HG03196 (cell line): ENCODE results near the gene SMYD3.
"Not testable (repeated sequence)": the region's sequence is repeated elsewhere in the genome, so short reads cannot be mapped to it uniquely, and the experiment has no call there.

Experiments
- ATAC-seq: cut with Tn5 transposase; IDR thresholded peaks from one replicate; pipeline ENCODE4 v1.9.1; 2021; ENCODE audit not compliant: unreplicated experiment

SMYD3 gene

GRCh38 chr1:246364415-246364941, 142.6 kb downstream of the SMYD3 start:
- peak; percentile 63 for ATAC-seq

DNA sequence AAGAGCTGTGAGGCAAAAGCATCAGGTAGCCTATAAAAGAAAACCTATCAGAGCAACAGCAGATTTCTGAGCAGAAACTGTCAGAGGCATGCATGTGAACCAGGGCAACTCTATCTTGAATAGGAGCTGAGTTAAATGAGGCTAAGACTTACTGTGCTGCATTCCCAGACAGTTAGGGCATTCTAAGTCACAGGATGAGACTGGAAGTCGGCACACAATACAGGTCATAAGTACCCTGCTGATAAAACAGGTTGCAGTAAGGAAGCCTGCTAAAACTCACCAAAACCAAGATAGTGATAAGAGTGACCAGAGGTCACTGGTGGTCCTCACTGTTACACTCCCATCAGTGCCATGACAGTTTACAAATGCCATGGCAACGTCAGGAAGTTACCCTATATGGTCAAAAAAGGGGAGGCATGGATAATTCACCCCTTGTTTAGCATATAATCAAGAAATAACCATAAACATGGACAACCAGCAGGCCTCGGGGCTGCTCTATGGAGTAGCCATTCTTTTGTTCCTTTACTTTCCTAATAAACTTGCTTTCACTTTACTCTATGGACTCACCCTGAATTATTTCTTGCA, 150.0 kb downstream of the SMYD3 start:
- ATAC-seq = not testable (repeated sequence)

DNA sequence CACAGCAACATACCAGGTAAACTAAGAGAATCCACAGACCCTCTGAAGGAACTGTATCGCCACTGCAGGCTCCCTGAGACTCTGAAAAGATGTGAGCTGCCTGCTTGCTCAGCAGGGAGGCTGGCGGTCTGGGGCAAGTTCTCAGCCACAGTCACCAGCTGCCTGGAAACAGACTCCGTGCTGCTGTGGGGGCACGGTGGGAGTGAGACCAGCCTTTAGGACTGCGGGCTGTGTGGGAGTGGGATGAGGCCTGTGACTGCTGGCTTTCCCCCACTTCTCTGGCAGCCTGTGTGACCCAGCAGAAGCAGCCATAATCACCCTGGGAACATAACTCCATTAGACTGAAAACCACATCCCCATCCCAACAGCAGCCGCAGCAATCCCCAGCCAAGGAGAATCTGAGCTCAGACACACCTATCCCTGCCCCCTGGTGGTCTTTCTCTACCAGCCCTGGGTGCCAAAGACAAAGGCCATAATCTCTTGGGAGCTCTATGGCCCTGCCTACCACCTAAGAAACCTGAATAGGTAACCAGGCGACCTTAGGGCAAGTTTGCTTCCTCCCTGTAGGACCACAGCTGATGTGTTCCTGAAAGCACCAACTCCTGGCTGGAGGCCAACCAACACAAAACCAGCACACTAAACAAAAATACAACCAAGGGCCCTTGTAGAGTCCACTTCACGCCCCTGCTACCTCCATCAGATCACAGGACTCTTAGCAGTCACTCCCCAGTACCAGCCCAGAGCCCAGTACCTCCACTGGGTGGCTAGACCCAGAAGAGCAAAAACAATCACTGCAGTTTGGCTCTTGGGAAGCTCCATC, 151.5 kb downstream of the SMYD3 start:
- no peak for ATAC-seq

- no peak for ATAC-seq
Measured at GRCh38 chr1:246351721-246352120, 155.4 kb downstream of the SMYD3 start.

- no peak for ATAC-seq
Measured at GRCh38 chr1:246350745-246351144, 156.3 kb downstream of the SMYD3 start.

- no peak for ATAC-seq
Measured at GRCh38 chr1:246343937-246344336, 163.1 kb downstream of the SMYD3 start.

GRCh38 chr1:246343251-246343650, 163.8 kb downstream of the SMYD3 start:
- peak; percentile 69 for ATAC-seq

DNA sequence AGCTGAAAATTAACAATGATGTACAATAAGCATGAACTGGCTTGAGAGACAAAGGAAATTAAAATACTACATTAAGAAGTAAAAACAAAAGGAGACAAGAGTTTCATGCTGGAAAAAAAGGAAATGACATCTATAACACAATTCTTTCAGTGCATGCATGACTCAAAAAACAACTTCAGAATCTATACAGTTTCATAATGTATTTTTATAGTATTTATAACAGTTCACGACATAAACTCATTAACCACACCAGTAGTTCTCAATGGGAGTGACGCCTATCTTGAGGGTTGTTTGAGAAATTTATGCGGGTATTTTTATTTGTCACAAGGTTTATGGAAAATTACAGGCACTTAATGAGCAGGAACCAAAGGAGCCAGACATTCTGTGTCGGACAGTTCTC, 168.5 kb downstream of the SMYD3 start:
- ATAC-seq = no peak

- ATAC-seq = no peak
Measured at GRCh38 chr1:246338098-246338497, 169.0 kb downstream of the SMYD3 start.

DNA sequence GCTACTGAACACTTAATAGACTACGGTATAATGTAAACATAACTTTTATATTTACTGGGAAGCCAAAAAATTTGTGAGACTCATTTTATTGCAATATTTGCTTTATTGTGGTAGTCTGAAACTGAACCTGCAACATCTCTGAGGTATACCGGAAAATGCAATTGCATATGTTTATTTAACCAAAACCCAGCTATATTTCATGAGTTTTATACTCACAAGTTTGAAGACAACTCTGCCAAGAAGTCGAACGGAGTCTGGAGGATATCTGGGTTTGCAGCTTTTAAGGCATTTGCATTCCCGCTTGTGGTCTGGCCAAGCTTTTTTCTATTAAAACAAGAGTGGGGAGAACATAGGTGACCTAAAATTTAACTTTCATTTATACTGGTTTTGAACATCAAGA, 171.9 kb downstream of the SMYD3 start:
- no peak for ATAC-seq

DNA sequence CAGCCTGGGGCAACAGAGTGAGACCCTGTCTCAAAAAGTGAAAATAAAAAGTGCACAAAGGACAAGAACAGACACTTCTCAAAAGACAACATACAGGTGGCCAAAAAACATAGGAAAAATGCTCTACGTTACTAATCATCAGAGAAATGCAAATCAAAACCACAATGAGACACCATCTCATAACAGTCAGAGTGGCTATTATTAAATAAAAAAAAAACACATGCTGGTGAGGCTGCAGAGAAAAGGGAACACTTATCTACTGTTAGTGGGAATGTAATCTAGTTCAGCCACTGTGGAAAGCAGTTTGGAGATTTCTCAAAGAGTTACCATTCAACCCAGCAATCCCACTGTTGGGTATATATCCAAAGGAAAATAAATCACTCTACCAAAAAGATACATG, 173.2 kb downstream of the SMYD3 start:
- no peak for ATAC-seq

DNA sequence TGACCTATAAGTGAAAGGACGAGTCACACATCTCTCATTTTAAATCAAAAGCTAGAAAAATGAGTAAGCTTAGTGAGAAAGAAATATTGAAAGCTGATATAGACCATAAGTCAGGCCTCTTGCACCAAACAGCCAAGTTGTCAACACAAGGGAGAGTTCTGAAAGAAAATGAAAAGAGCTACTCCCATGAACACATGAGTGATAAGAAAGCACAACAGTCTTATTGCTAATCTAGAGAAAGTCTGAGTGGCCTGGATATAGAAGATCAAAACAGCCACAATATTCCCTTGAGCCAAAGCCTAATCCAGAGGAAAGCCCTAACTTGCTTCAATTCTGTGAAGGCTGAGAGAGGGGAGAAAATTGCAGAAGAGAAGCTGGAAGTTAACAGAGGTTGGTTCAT, 175.0 kb downstream of the SMYD3 start:
- no peak for ATAC-seq

DNA sequence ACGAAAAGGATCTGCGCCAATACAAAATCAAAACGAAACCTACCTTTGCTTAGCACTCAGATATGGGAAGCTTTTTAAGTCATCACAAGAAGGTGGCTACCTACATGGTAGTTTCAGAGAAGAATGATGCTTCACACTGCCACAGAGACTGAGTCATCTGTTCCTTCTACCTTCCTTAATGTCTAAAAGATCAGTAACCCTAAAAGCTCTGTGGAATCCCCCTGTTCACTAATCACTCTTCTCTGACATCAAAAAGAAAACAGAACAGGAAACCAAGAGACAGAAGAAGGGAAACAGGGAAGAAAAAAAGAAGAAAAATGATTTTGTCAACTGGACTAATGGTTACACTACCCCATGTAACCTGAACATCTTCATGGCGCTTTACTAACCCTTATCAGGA, 177.2 kb downstream of the SMYD3 start:
- ATAC-seq = peak; percentile 100

- not testable (repeated sequence) for ATAC-seq
Measured at GRCh38 chr1:246329292-246329691, 177.8 kb downstream of the SMYD3 start.

DNA sequence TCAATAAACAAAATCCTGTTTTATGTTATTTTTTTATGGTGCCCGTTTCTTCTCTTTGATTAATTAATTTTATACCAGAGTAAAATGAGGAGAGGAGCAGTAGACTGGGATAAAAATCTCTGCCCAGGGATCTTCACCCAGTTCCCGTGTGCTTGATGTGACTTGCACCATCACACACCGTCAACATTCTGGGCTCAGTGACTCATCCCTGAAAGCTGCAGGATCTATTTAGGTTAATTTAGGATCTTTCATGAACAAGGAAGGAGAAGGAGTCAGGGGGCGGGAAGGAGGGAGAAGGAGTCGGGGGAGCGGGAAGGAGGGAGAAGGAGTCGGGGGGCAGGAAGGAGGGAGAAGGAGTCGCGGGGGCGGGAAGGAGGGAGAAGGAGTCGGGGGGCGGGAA, 182.4 kb downstream of the SMYD3 start:
- no peak for ATAC-seq

GRCh38 chr1:246324033-246324432, 183.0 kb downstream of the SMYD3 start:
- ATAC-seq = not testable (repeated sequence)

- ATAC-seq = no peak
Measured at GRCh38 chr1:246320286-246320685, 186.8 kb downstream of the SMYD3 start.

DNA sequence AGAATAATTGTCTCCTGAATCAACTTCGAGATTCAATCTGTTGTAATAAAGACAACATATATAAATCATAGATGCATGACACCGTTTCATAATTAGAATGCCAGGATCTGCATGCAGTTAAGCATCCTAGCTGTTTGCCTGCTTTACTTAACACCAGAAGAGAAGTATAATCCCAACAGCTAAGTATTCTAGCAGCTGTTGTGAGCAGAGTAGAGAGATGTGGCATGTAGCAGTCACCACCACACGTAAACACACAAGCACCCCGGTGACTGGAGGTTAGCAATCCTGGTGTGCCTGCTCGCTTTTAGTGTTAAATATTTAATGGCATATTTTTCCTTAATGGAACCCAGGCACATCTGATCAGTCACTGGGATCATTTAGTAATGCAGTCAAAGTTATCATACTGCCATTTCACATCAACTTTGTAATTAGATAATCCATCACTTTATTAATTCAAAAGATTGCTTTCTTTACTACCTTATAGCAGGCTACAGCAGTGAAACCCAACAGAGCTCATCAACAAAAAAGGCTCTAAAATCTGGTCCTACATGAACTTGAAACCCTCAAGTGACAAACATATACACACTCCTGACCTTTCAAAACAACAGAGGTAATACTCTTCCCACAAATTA, 187.9 kb downstream of the SMYD3 start:
- no peak for ATAC-seq

- no peak for ATAC-seq
Measured at GRCh38 chr1:246318622-246319021, 188.5 kb downstream of the SMYD3 start.

DNA sequence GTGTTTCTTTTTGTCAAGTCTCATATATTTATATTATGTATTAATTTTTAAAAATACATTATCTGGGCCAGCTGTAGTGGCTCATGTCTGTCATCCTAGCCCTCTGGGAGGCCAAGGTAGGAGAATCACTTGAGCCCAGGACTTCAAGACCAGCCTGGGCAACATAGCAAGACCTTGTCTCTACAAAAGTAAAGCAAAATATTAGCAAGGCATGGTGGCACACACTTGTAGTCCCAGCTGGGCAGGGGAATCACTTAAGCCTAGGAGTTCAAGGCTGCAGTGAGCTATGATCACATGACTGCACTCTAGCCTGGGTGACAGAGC, 189.1 kb downstream of the SMYD3 start:
- ATAC-seq = no peak

DNA sequence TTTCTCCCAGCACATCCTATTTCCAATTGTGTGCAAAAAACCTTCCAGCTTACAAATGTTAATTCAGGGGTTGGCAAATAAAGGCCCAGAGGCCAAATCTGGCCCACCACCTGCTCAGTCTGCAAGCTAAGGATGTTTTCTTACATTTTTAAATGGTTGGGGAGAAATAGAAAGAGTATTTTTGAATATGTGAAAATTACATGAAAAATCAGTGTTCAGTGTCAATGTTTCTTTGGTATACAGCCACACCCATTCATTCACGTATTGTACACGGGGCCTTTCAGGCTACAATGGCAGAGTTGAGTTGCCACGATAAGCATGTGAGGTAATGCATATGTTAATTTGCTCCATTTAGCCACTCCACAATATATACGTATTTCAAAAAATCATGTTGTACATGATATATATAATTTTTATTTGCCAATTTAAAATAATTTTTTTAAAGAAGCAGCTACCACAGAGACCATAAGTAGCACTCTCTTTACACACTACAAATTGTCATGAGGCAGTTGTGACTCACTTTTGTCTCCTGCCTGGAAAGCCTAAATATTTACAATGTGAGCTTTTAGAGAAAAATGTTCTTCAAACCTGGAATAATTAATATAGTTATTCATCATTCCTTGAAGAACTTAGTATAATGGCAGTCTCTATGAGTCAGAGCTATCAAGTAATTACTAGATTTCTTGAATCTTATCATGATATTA, 189.6 kb downstream of the SMYD3 start:
- ATAC-seq = no peak
